ENCODE results near the gene MGLL. TPM values are rescaled to one million over a fixed set of nuclear protein-coding genes. Genes with fewer than 3 reads are reported as not detected.
A peak's percentile ranks its signal among the peaks of the same experiment; 100 is the strongest.

The MGLL gene
- total and polyA plus RNA-seq, 10 donors = 11.0 to 134 (median 80.7) TPM

- Histone ChIP-seq H3K9me3 (no peaks in the 10 kb centered on the region), H3K4me3 (no peak overlapping the region), H3K4me1 (peaks cover 24 to 87% (median 66%) of the 10 kb centered on the region in 6 donors), H3K27ac (peak overlapping the region in 7 of 8 donors; percentile 19 to 86 (median 77)), H3K36me3 (peaks cover 0 to 4% (median 0%) of the 10 kb centered on the region in 6 donors), H3K27me3 (replicated peaks in 1 of 7) (no peaks in the 10 kb centered on the region)
- TF ChIP-seq CTCF (IDR thresholded peaks at IDR 0.05 in 8 of 11, conservative IDR thresholded peaks at IDR 0.05 in 3 of 11) = no peak
- TF ChIP-seq POLR2A (IDR thresholded peaks at IDR 0.05) = no peak
- peak in 1 of 3 donors; percentile 38 for TF ChIP-seq POLR2AphosphoS5 (IDR thresholded peaks at IDR 0.05)
- intact Hi-C loops (cut with DNase I; ENCODE audit: low total_unique reads) = loop anchor here (10.0 kb wide), 1 partner anchor 125 kb away; the partner anchor contains the start of gene MGLL
- peak; percentile 37 for DNase-seq
- 75 to 86% (median 77%) methylated on average over 9 of the region's 9 CpGs for WGBS, 5 donors
Measured at GRCh38 chr3:127699416-127700300, 122.7 kb downstream of the MGLL start.

GRCh38 chr3:127698691-127699415 is 123.5 kb downstream of the MGLL start:
- H3K27ac ChIP-seq = peak overlapping the region in 7 of 8 donors; percentile 27 to 86 (median 77)
- H3K9me3 ChIP-seq = no peaks in the 10 kb centered on the region
- H3K4me1 ChIP-seq = peaks cover 24 to 91% (median 66%) of the 10 kb centered on the region in 6 donors
- peak; percentile 71 for DNase-seq
- no peak overlapping the region for H3K4me3 ChIP-seq
- no peaks in the 10 kb centered on the region for H3K27me3 ChIP-seq (replicated peaks in 1 of 7)
- H3K36me3 ChIP-seq = peaks cover 0 to 10% (median under 1%) of the 10 kb centered on the region in 6 donors
- TF ChIP-seq POLR2A (IDR thresholded peaks at IDR 0.05) (no peak), CTCF (IDR thresholded peaks at IDR 0.05 in 8 of 11, conservative IDR thresholded peaks at IDR 0.05 in 3 of 11) (no peak), POLR2AphosphoS5 (IDR thresholded peaks at IDR 0.05) (no peak)
- intact Hi-C loops (cut with DNase I; ENCODE audit: low total_unique reads) = loop anchor here (10.0 kb wide), 1 partner anchor 126 kb away; the partner anchor contains the start of gene MGLL
- WGBS, 5 donors = 77 to 86% (median 84%) methylated on average over 6 of the region's 6 CpGs

- Histone ChIP-seq H3K4me3 (no peak overlapping the region), H3K27ac (peak overlapping the region; percentile 53 to 86 (median 76)), H3K36me3 (peaks cover 0 to 16% (median 2%) of the 10 kb centered on the region in 6 donors), H3K9me3 (no peaks in the 10 kb centered on the region), H3K4me1 (peaks cover 24 to 86% (median 64%) of the 10 kb centered on the region in 6 donors), H3K27me3 (replicated peaks in 1 of 7) (no peaks in the 10 kb centered on the region)
- TF ChIP-seq POLR2A (IDR thresholded peaks at IDR 0.05) (no peak), CTCF (IDR thresholded peaks at IDR 0.05 in 8 of 11, conservative IDR thresholded peaks at IDR 0.05 in 3 of 11) (no peak), POLR2AphosphoS5 (IDR thresholded peaks at IDR 0.05) (no peak)
- peak; percentile 60 for DNase-seq
- intact Hi-C loops (cut with DNase I; ENCODE audit: low total_unique reads) = loop anchor here (10.0 kb wide), 1 partner anchor 127 kb away; the partner anchor contains the start of gene MGLL
- WGBS, 5 donors = 80 to 100% (median 88%) methylated on average over 3 of the region's 3 CpGs
Measured at GRCh38 chr3:127698286-127698685, 124.0 kb downstream of the MGLL start.
